CD4-positive, alpha-beta T cell (primary cell): ENCODE measurements around the gene LRRC14B. TPM values are rescaled to one million over a fixed set of nuclear protein-coding genes. Genes with fewer than 3 reads are reported as not detected.

Experiments used
- ATAC-seq: fragments of 200-7000 bp; cut with Tn5 transposase; one replicate; pipeline ENCODE4 v1.10.0; 2022; ENCODE audit warnings: mild to moderate bottlenecking; ENCODE audit not compliant: poor library complexity
- CTCF ChIA-PET: fragments of 350-600 bp; sonication (Branson Sonifier 250); formaldehyde crosslinking; loops from one replicate; lab custom pipeline; 2021; ENCODE audit warnings: antibody characterized with exemption, inconsistent platforms; lab: Charles Lee
- POLR2A ChIA-PET: fragments of 350-600 bp; sonication (Branson Sonifier 250); formaldehyde crosslinking; loops from one replicate; lab custom pipeline; 2021; ENCODE audit warnings: antibody characterized with exemption, inconsistent platforms; lab: Charles Lee
- DNase-seq, 14 experiments: peaks; one replicate each; pipeline ENCODE4 v3.0.0-alpha.2; 2013 to 2020; ENCODE audit warnings: mixed read lengths in 2 of 14
- H3K27ac ChIP-seq, 2 donors: one replicate each; pipeline versions ENCODE4 v1.5.1 to v1.7.0; 2013; ENCODE audit warnings: low read length in 2 of 2, low read depth in 1 of 2, mild to moderate bottlenecking in 1 of 2
- H3K27me3 ChIP-seq, 2 experiments: 1 replicate in 1 of 2; 2 replicates in 1 of 2; pipeline versions ENCODE4 v1.6.1 to v1.7.0; 2013; ENCODE audit warnings: low read length in 2 of 2, control low read depth in 1 of 2, mild to moderate bottlenecking in 1 of 2, moderate library complexity in 1 of 2; ENCODE audit not compliant: insufficient read depth in 2 of 2, control insufficient read depth in 1 of 2
- H3K36me3 ChIP-seq: one replicate; pipeline ENCODE4 v1.6.1; 2013; ENCODE audit warnings: low read length, control low read depth; ENCODE audit not compliant: insufficient read depth
- H3K4me1 ChIP-seq: one replicate; pipeline ENCODE4 v1.6.1; 2013; ENCODE audit warnings: low read length, control low read depth; ENCODE audit not compliant: insufficient read depth
- H3K4me3 ChIP-seq: one replicate; pipeline ENCODE4 v1.5.1; 2013; ENCODE audit warnings: mild to moderate bottlenecking, low read length, moderate library complexity
- H3K9me3 ChIP-seq, 2 experiments: 1 replicate in 1 of 2; 2 replicates in 1 of 2; pipeline versions ENCODE4 v1.6.1 to v1.7.0; 2013; ENCODE audit warnings: low read length in 2 of 2, mild to moderate bottlenecking in 2 of 2, control low read depth in 1 of 2, moderate library complexity in 1 of 2; ENCODE audit not compliant: control insufficient read depth in 1 of 2, insufficient read depth in 1 of 2
- H3K27ac Mint-ChIP-seq: one replicate; pipeline ENCODE4 v1.8.0; 2020; ENCODE audit warnings: mixed read lengths
- H3K27me3 Mint-ChIP-seq: one replicate; pipeline ENCODE4 v1.8.0; 2021; ENCODE audit warnings: mixed read lengths
- H3K36me3 Mint-ChIP-seq: one replicate; pipeline ENCODE4 v1.8.0; 2021; ENCODE audit warnings: low read depth, mixed read lengths
- H3K4me1 Mint-ChIP-seq: one replicate; pipeline ENCODE4 v1.8.0; 2021; ENCODE audit warnings: low read depth, mixed read lengths
- H3K4me3 Mint-ChIP-seq: one replicate; pipeline ENCODE4 v1.8.0; 2020; ENCODE audit warnings: mild to moderate bottlenecking, mixed read lengths
- H3K9me3 Mint-ChIP-seq: one replicate; pipeline ENCODE4 v1.8.0; 2020; ENCODE audit warnings: mixed read lengths
- CTCF ChIP-seq: fragments of 200-600 bp; IDR thresholded peaks from one replicate; pipeline ENCODE4 v1.8.0; 2022; ENCODE audit warnings: antibody characterized with exemption, mild to moderate bottlenecking
- intact Hi-C, 2 experiments: fragments of 100-400 bp; cut with DNase I in 1 of 2; cut with micrococcal nuclease in 1 of 2; formaldehyde crosslinking; loops; one replicate each; pipeline versions ENCODE4 v1.15.1 to v1.9.0; 2023 to 2025; cut with DNase I, micrococcal nuclease
- total RNA-seq, 174 experiments: library from RNA in 2 of 174; stranded (reverse) in 2 of 174; gene quantifications; one replicate each; pipeline ENCODE4 v1.2.3 and lab custom pipeline; 2021 to 2026

Gene LRRC14B
- total RNA-seq, 2 experiments from 2014 or later = 0.14 TPM; not detected in 1

GRCh38 chr5:166441-167372, 24.6 kb upstream of the LRRC14B start:
- no peaks in the 10 kb centered on the region for H3K4me1 Mint-ChIP-seq
- H3K4me3 ChIP-seq = no peak overlapping the region
- no peak for TF ChIP-seq CTCF
- ChIA-PET POLR2A (no interaction called here), CTCF (no interaction called here)
- DNase-seq (peak in 1 of 14 experiments; percentile 17), ATAC-seq (no peak)
- H3K36me3 Mint-ChIP-seq = no peaks in the 10 kb centered on the region
- H3K9me3 ChIP-seq = peaks cover 0 to 16% of the 10 kb centered on the region in 2 experiments
- no peaks in the 10 kb centered on the region for H3K36me3 ChIP-seq
- H3K27ac ChIP-seq = no peak overlapping the region
- no peak overlapping the region for H3K4me3 Mint-ChIP-seq
- H3K9me3 Mint-ChIP-seq = no peaks in the 10 kb centered on the region
- intact Hi-C loops = no loop called here
- no peaks in the 10 kb centered on the region for H3K27me3 ChIP-seq
- no peaks in the 10 kb centered on the region for H3K4me1 ChIP-seq
- no peaks in the 10 kb centered on the region for H3K27me3 Mint-ChIP-seq
- no peak overlapping the region for H3K27ac Mint-ChIP-seq

- POLR2A ChIA-PET = no interaction called here
- ATAC-seq = no peak
- Histone ChIP-seq H3K27me3 (no peaks in the 10 kb centered on the region), H3K36me3 (no peaks in the 10 kb centered on the region), H3K4me1 (no peaks in the 10 kb centered on the region), H3K9me3 (peaks cover 0 to 16% of the 10 kb centered on the region in 2 experiments), H3K4me3 (no peak overlapping the region), H3K27ac (no peak overlapping the region)
- H3K9me3 Mint-ChIP-seq = no peaks in the 10 kb centered on the region
- no peak overlapping the region for H3K4me3 Mint-ChIP-seq
- no peaks in the 10 kb centered on the region for H3K27me3 Mint-ChIP-seq
- intact Hi-C loops = no loop called here
- CTCF ChIA-PET = no interaction called here
- no peak for TF ChIP-seq CTCF
- no peaks in the 10 kb centered on the region for H3K4me1 Mint-ChIP-seq
- H3K36me3 Mint-ChIP-seq = no peaks in the 10 kb centered on the region
- DNase-seq = peak in 1 of 14 experiments; percentile 27
- no peak overlapping the region for H3K27ac Mint-ChIP-seq
Observed at GRCh38 chr5:167511-167910, 23.8 kb upstream of the LRRC14B start.

GRCh38 chr5:167982-168660, 23.2 kb upstream of the LRRC14B start:
- no peaks in the 10 kb centered on the region for H3K36me3 Mint-ChIP-seq
- intact Hi-C loops = no loop called here

More at GRCh38 chr5:167982-168660, 23.2 kb upstream of the LRRC14B start:
- Mint-ChIP-seq H3K27ac (no peak overlapping the region), H3K4me1 (no peaks in the 10 kb centered on the region), H3K9me3 (no peaks in the 10 kb centered on the region), H3K4me3 (no peak overlapping the region), H3K27me3 (no peaks in the 10 kb centered on the region)
- Histone ChIP-seq H3K36me3 (no peaks in the 10 kb centered on the region), H3K27me3 (no peaks in the 10 kb centered on the region), H3K9me3 (peaks cover 0 to 12% of the 10 kb centered on the region in 2 experiments), H3K4me3 (no peak overlapping the region), H3K27ac (no peak overlapping the region), H3K4me1 (no peaks in the 10 kb centered on the region)
- ATAC-seq (no peak), DNase-seq (peak in 1 of 14 experiments; percentile 19)
- no peak for TF ChIP-seq CTCF
- ChIA-PET CTCF (no interaction called here), POLR2A (no interaction called here)
